SK-N-SH (cell line): ENCODE data around the gene USP10. TPM values are rescaled to one million over a fixed set of nuclear protein-coding genes. Genes with fewer than 3 reads are reported as not detected.

Source experiments
- CTCF ChIA-PET: fragments of 300-600, 350-600 bp; formaldehyde crosslinking; extraction: SDS; loops from one replicate; lab custom pipeline; 2021; lab: Yijun Ruan, JAX
- POLR2A ChIA-PET: fragments of 350-600 bp; sonication (Branson Sonifier 250); formaldehyde crosslinking; extraction: SDS; loops from one replicate; lab custom pipeline; 2020; ENCODE audit warnings: antibody characterized with exemption, inconsistent platforms; lab: Yijun Ruan, JAX
- DNase-seq: peaks from one replicate; pipeline ENCODE4 v3.0.0; 2012
- H2AFZ ChIP-seq: fragments of 200-600 bp; sonication (generic); 2 replicates; pipeline ENCODE4 v1.8.1; 2016; ENCODE audit warnings: antibody characterized with exemption, mild to moderate bottlenecking, low read depth
- H3F3A ChIP-seq: fragments of 200-600 bp; sonication (generic); replicated peaks from 2 replicates; pipeline ENCODE3; 2016; ENCODE audit warnings: antibody characterized with exemption, mild to moderate bottlenecking; ENCODE audit not compliant: insufficient read depth
- H3K27ac ChIP-seq, 2 experiments: fragments of 200-500 bp in 1 of 2; fragments of 200-600 bp in 1 of 2; sonication (Bioruptor generic) in 1 of 2; sonication (generic), shearing (Covaris generic) in 1 of 2; 2 replicates each; pipeline versions ENCODE4 v1.5.1 to v1.6.1; 2014 to 2016; ENCODE audit warnings: low read depth in 2 of 2, inconsistent platforms in 1 of 2, low read length in 1 of 2, mild to moderate bottlenecking in 1 of 2, mixed read lengths in 1 of 2
- H3K27me3 ChIP-seq: fragments of 200-600 bp; sonication (generic), shearing (Covaris generic); 2 replicates; pipeline ENCODE4 v1.6.1; 2016; ENCODE audit warnings: mixed run types; ENCODE audit not compliant: insufficient read depth
- H3K36me3 ChIP-seq, 2 experiments: fragments of 200-500 bp in 1 of 2; fragments of 200-600 bp in 1 of 2; sonication (Bioruptor generic) in 1 of 2; sonication (generic) in 1 of 2; replicated peaks in 1 of 2; 2 replicates each; pipeline versions ENCODE3 to v1.5.1; 2014 to 2016; ENCODE audit warnings: low read length in 1 of 2, mild to moderate bottlenecking in 1 of 2; ENCODE audit not compliant: insufficient read depth in 2 of 2, control insufficient read depth in 1 of 2
- H3K4me1 ChIP-seq, 2 experiments: fragments of 200-500 bp in 1 of 2; fragments of 200-600 bp in 1 of 2; sonication (Bioruptor generic) in 1 of 2; sonication (generic), shearing (Covaris generic) in 1 of 2; 2 replicates each; pipeline versions ENCODE4 v1.5.1 to v1.6.1; 2014 to 2016; ENCODE audit warnings: low read depth in 1 of 2, low read length in 1 of 2, mixed run types in 1 of 2; ENCODE audit not compliant: insufficient read depth in 2 of 2, control insufficient read depth in 1 of 2
- H3K4me2 ChIP-seq: fragments of 200-600 bp; sonication (generic), shearing (Covaris generic); 2 replicates; pipeline ENCODE4 v1.6.1; 2017; ENCODE audit warnings: mixed run types
- H3K4me3 ChIP-seq, 2 experiments: fragments of 200-500 bp in 1 of 2; fragments of 200-600 bp in 1 of 2; sonication (Bioruptor generic) in 1 of 2; sonication (generic), shearing (Covaris generic) in 1 of 2; 2 replicates each; pipeline versions ENCODE4 v1.5.1 to v1.8.1; 2014 to 2016; ENCODE audit warnings: low read depth in 2 of 2, inconsistent platforms in 1 of 2, low read length in 1 of 2, mild to moderate bottlenecking in 1 of 2, mixed read lengths in 1 of 2, moderate library complexity in 1 of 2
- H3K79me2 ChIP-seq: fragments of 200-600 bp; sonication (generic); 2 replicates; pipeline ENCODE4 v1.8.1; 2017; ENCODE audit warnings: mild to moderate bottlenecking; ENCODE audit not compliant: insufficient read depth
- H3K9ac ChIP-seq: fragments of 200-600 bp; sonication (generic); 2 replicates; pipeline ENCODE4 v1.6.1; 2017; ENCODE audit warnings: mixed run types
- H3K9me2 ChIP-seq: fragments of 200-600 bp; sonication (generic); 2 replicates; pipeline ENCODE4 v1.6.1; 2017; ENCODE audit warnings: mixed run types
- H3K9me3 ChIP-seq: fragments of 200-600 bp; sonication (generic); 2 replicates; pipeline ENCODE4 v1.6.1; 2017; ENCODE audit warnings: mixed run types, mild to moderate bottlenecking, moderate library complexity
- H4K20me1 ChIP-seq: fragments of 200-600 bp; sonication (generic); 2 replicates; pipeline ENCODE4 v1.6.1; 2017; ENCODE audit warnings: mild to moderate bottlenecking, mixed run types; ENCODE audit not compliant: insufficient read depth
- CHD2 ChIP-seq: fragments of 150-350 bp; IDR thresholded peaks from 2 replicates; pipeline ENCODE4 v1.6.1; 2018; ENCODE audit warnings: low read length; ENCODE audit not compliant: partially characterized antibody
- ELF1 ChIP-seq: IDR thresholded peaks from 2 replicates; pipeline ENCODE4 v1.4.0; 2012
- EP300 ChIP-seq, 2 experiments: IDR thresholded peaks; 2 replicates each; pipeline versions ENCODE4 v1.4.0 to v1.6.1; 2012; ENCODE audit warnings: borderline replicate concordance in 1 of 2, low read depth in 1 of 2, low read length in 1 of 2
- EZH2phosphoT487 ChIP-seq: fragments of 200-600 bp; sonication (generic); IDR thresholded peaks from 2 replicates; pipeline ENCODE4 v1.6.1; 2017; ENCODE audit warnings: low read depth, mixed run types, mild to moderate bottlenecking, antibody characterized with exemption, moderate library complexity, borderline replicate concordance
- FOXJ3 ChIP-seq: sonication (generic); formaldehyde crosslinking; IDR thresholded peaks from 2 replicates; pipeline ENCODE4 v1.5.1; 2020; ENCODE audit warnings: mild to moderate bottlenecking, missing genetic modification reagents
- IRF3 ChIP-seq: fragments of 150-350 bp; IDR thresholded peaks from 2 replicates; pipeline ENCODE4 v1.6.1; 2016; ENCODE audit warnings: mild to moderate bottlenecking, low read depth, low read length
- MXI1 ChIP-seq: IDR thresholded peaks from 2 replicates; pipeline ENCODE4 v1.6.1; 2012; ENCODE audit warnings: mild to moderate bottlenecking, low read depth, low read length, improper control_type of control experiment
- NRF1 ChIP-seq: IDR thresholded peaks from 2 replicates; pipeline ENCODE4 v1.6.1; 2012; ENCODE audit warnings: low read depth, mild to moderate bottlenecking, low read length
- RCOR1 ChIP-seq: fragments of 150-350 bp; IDR thresholded peaks from 2 replicates; pipeline ENCODE4 v1.6.1; 2017; ENCODE audit warnings: antibody characterized with exemption, low read length
- REST ChIP-seq: IDR thresholded peaks from 2 replicates; pipeline ENCODE4 v1.6.1; 2012; ENCODE audit warnings: mild to moderate bottlenecking, low read depth, low read length, moderate library complexity
- RXRA ChIP-seq: IDR thresholded peaks from 2 replicates; pipeline ENCODE4 v1.4.0; 2012; ENCODE audit warnings: low read depth, mild to moderate bottlenecking, borderline replicate concordance
- TCF12 ChIP-seq: IDR thresholded peaks from 2 replicates; pipeline ENCODE4 v1.4.0; 2012
- TEAD4 ChIP-seq: IDR thresholded peaks from 2 replicates; pipeline ENCODE4 v1.4.0; 2012; ENCODE audit warnings: mild to moderate bottlenecking, borderline replicate concordance; ENCODE audit not compliant: insufficient read depth
- YY1 ChIP-seq: IDR thresholded peaks from 2 replicates; pipeline ENCODE4 v1.4.0; 2012; ENCODE audit warnings: low read depth, mild to moderate bottlenecking
- WGBS: methylation state at CpG from one replicate; pipeline ENCODE4 v1.1.6; 2017; ENCODE audit warnings: low lambda C conversion rate; 5-methylcytosine and 5-hydroxymethylcytosine counted together
- polyA plus RNA-seq, 3 experiments: library from polyadenylated mRNA; depleted of rRNA; stranded (reverse); fragments of >200 nt; gene quantifications; 2 replicates each; pipeline ENCODE4 v1.2.3, GENCODE V29; 2012
- TF ChIP-seq, protein P1 (sequence below): IDR thresholded peaks from 2 replicates; pipeline ENCODE4 v1.4.0; 2012; ENCODE audit warnings: low read depth, borderline replicate concordance
- TF ChIP-seq, protein P2 (sequence below): fragments of 150-350 bp; IDR thresholded peaks from 2 replicates; pipeline ENCODE4 v1.6.1; 2017; ENCODE audit warnings: antibody characterized with exemption, low read length, low read depth, borderline replicate concordance

USP10 gene
- polyA plus RNA-seq, 1 of the 3 experiments (the other 2 are of a cell fraction) = 49.2 TPM

DNA sequence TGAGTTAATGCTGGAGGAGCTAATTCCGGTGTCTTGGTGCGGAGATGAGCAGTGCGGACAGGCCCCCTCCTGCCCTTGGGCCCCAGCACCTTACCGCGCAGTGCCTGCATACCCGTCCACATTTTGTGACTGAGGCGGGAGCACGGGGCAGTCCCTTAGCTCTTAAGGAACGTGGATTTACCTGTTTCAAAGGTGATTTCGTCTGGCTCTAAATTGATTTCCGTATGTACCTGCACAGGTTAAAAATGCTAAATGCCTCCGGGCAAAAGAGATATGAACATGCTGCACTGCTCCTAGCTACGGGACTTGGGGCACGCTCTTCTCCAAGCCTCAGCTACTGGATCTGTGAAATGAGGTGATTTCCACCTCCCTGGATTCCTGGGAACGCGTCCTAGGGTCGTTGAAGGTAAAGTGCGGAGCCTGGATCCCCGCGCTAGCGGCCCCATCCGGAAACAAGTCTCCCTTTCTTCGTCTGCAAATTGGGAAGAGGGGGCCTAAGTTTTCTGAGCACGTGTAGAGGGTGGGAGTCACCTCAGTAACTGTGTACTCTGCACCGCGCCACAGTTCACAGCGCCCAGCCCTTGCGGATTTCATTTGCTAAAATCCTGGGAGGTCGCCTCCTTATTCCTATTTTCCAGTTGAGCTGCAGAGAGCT, 119.3 kb downstream of the USP10 start:
- Histone ChIP-seq H3K4me3 (peak overlapping the region in 1 of 2 experiments; percentile 52; a peak in 2 of 4 replicates), H3F3A (peaks cover 5% of the 10 kb centered on the region), H3K9me2 (no peaks in the 10 kb centered on the region), H3K4me2 (peak overlapping the region; percentile 99), H3K9me3 (no peaks in the 10 kb centered on the region), H3K27ac (no peak overlapping the region), H3K4me1 (peaks cover 0 to 13% of the 10 kb centered on the region in 2 experiments; a peak in 2 of 4 replicates), H3K27me3 (no peaks in the 10 kb centered on the region), H4K20me1 (no peaks in the 10 kb centered on the region), H3K9ac (no peak overlapping the region), H2AFZ (no peak overlapping the region)
- no peak for DNase-seq
- ChIA-PET POLR2A (interaction anchor here (0.5 to 1.0 kb wide), 4 partner anchors 51 to 234 kb away, joined by 3 to 6 read pairs (median 3); no protein-coding TSS in a partner anchor), CTCF (interaction anchor here (0.9 to 1.5 kb wide), 7 partner anchors 11 to 627 kb away, joined by 3 to 7 read pairs (median 3); no protein-coding TSS in a partner anchor)
- WGBS = 75% methylated on average over 29 of the region's 29 CpGs
- TF ChIP-seq ELF1 (no peak), EZH2phosphoT487 (no peak), RXRA (no peak), REST (no peak), TCF12 (no peak), CHD2 (no peak), FOXJ3 (CRISPR knock-in tag) (no peak), EP300 (IDR thresholded peaks at IDR 0.05; ENCODE audit: borderline replicate concordance in 1 of 2, low read depth in 1 of 2, low read length in 1 of 2) (no peak), MXI1 (no peak), TEAD4 (no peak), RCOR1 (no peak), NRF1 (no peak), IRF3 (no peak), YY1 (no peak)
- TF ChIP-seq, protein P1, sequence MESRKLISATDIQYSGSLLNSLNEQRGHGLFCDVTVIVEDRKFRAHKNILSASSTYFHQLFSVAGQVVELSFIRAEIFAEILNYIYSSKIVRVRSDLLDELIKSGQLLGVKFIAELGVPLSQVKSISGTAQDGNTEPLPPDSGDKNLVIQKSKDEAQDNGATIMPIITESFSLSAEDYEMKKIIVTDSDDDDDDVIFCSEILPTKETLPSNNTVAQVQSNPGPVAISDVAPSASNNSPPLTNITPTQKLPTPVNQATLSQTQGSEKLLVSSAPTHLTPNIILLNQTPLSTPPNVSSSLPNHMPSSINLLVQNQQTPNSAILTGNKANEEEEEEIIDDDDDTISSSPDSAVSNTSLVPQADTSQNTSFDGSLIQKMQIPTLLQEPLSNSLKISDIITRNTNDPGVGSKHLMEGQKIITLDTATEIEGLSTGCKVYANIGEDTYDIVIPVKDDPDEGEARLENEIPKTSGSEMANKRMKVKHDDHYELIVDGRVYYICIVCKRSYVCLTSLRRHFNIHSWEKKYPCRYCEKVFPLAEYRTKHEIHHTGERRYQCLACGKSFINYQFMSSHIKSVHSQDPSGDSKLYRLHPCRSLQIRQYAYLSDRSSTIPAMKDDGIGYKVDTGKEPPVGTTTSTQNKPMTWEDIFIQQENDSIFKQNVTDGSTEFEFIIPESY = no peak
- TF ChIP-seq, protein P2, sequence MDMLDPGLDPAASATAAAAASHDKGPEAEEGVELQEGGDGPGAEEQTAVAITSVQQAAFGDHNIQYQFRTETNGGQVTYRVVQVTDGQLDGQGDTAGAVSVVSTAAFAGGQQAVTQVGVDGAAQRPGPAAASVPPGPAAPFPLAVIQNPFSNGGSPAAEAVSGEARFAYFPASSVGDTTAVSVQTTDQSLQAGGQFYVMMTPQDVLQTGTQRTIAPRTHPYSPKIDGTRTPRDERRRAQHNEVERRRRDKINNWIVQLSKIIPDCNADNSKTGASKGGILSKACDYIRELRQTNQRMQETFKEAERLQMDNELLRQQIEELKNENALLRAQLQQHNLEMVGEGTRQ = no peak
- TF ChIP-seq, all 33 proteins: peak for 0
- Histone ChIP-seq H3K79me2 (no peaks in the 10 kb centered on the region), H3K36me3 (no peaks in the 10 kb centered on the region)
